GM12875 (cell line): ENCODE data around the gene SLCO3A1.

Source experiments
- H3K4me3 ChIP-seq: one replicate; pipeline ENCODE4 v1.5.1; 2011; ENCODE audit warnings: low read depth, low read length, control low read depth
- CTCF ChIP-seq: IDR thresholded peaks from 2 replicates; pipeline ENCODE4 v1.5.1; 2011; ENCODE audit warnings: low read depth, mild to moderate bottlenecking, control low read depth, inconsistent platforms, low read length, moderate library complexity, borderline replicate concordance; ENCODE audit not compliant: insufficient read depth

SLCO3A1 gene

DNA sequence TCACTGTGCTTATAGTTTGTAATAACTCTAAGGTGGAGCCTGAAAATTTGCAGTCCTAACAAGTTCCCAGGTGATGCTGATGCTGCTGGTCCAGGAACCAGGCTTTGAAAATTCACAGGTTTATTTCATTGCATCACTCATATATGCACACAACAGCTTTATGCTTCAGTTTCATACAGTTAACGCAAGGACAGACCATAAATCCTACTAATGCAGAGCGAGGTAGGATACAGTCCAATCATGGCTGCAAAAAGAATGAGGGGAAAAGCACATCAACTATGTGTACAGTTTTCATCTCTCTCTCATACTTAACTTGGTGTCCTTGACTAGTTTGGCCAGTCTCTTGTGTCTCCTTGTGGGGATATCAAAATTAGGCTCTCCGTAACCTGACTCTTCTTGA, 135.1 kb downstream of the SLCO3A1 start:
- H3K4me3 ChIP-seq, result no peak overlapping the region
- no peak for TF ChIP-seq CTCF

DNA sequence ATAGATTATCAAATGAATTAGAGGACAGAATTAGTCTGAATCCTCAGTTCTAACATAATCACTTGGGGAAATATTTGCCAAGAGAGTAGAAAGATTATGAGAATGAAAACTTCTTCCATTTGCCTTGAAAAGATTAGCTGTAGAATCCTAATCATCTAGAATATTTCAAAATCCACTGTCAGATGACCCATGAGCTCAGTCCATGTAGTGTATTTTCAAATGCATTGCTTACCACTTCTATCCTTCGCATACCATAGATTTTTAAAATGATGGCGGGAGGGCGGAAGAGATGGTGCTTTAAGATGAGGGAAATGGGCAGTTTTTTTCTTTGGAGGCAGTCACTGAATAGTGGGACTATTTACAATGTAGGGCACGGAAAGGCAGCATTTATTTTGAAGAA, 136.3 kb downstream of the SLCO3A1 start:
- H3K4me3 ChIP-seq, result no peak overlapping the region
- no peak for TF ChIP-seq CTCF

DNA sequence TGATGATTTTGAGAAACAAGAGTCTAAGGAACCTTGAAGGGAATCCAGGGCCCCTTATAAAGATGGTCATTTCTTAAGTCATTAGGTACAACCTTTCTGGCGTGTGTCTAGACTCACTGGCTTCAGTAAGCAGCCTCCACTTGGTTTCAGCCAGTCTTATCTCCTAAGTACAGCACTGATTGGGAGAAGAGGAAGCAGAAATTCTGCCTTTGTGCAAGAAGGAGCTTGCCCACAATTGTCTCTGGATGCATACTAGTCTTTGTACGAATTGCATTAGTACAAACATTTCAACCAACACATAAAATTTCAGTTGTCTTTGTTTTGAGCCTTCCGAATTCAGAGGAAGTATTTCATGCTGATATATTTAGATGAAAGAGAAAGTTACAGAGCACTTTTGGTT, 139.4 kb downstream of the SLCO3A1 start:
- no peak for TF ChIP-seq CTCF
- no peak overlapping the region for H3K4me3 ChIP-seq

DNA sequence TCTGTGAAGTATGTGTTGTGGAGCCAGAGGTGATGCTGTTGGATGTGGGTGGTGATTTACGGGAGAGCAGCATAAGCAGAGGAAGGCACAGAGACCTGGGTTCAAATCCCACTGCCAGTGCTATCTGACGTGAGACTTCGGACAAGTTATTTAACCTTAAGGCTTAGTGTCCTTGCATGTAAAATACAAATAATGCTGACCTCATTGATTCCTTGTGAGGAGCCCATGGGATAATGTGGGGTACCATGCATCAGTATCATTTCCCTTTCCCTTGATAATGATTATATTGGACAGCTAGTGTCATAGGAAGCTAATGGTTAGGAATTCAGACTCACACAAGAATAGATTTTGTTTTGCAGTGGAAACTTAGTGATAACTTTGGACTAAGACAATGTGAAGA, 141.6 kb downstream of the SLCO3A1 start:
- H3K4me3 ChIP-seq, result no peak overlapping the region
- no peak for TF ChIP-seq CTCF

DNA sequence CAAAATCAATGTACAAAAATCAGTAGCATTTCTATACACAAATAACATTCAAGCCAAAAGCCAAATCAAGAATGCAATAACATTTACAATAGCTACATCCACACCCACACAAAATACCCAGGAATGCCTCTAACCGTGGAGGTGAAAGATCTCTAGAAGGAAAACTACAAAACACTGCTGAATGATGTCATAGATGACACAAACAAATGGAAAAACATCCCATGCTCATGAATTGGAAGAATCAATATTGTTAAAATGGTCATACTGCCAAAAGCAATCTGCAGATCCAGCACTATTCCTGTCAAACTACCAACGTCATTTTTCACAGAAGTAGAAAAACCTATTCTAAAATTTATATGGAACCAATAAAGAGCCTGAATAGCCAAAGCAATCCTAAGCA, 143.7 kb downstream of the SLCO3A1 start:
- H3K4me3 ChIP-seq, result no peak overlapping the region
- TF ChIP-seq CTCF, result no peak

GRCh38 chr15:92000709-92001108, 147.2 kb downstream of the SLCO3A1 start:
- no peak overlapping the region for H3K4me3 ChIP-seq
- TF ChIP-seq CTCF, result no peak

DNA sequence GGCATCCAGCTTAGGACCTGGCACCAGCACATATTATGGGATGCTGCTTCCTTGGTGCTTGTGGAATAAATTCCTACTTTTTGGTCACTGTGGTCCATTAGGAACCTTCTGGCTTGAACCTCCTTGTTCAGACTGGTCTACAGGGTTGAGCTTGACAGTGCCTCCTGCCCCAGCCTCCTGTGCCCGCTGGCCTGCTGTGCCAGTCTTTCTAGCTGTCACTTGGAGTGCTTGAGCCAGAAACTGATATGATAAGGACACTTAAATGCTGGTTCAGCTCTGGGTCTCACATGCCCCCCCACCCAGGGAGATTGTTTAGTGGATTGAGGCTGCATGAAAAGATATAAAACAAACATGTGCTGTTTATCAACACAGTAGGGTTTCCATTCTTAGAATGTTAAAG, 147.8 kb downstream of the SLCO3A1 start:
- no peak for TF ChIP-seq CTCF
- H3K4me3 ChIP-seq, result no peak overlapping the region

- H3K4me3 ChIP-seq, result no peak overlapping the region
- no peak for TF ChIP-seq CTCF
Measured at GRCh38 chr15:92002666-92003065, 149.2 kb downstream of the SLCO3A1 start.
